GM19463 (cell line): ENCODE results near the gene PGAM5.
"Not testable (repeated sequence)": the region's sequence is repeated elsewhere in the genome, so short reads cannot be mapped to it uniquely, and the experiment has no call there.

ENCODE experiments used
- ATAC-seq: cut with Tn5 transposase; IDR thresholded peaks from one replicate; pipeline ENCODE4 v1.9.1; 2021; ENCODE audit warnings: mild to moderate bottlenecking, moderate library complexity; ENCODE audit not compliant: unreplicated experiment

The PGAM5 gene

GRCh38 chr12:132741620-132742019 lies 31.0 kb downstream of the PGAM5 start:
- no peak for ATAC-seq

DNA sequence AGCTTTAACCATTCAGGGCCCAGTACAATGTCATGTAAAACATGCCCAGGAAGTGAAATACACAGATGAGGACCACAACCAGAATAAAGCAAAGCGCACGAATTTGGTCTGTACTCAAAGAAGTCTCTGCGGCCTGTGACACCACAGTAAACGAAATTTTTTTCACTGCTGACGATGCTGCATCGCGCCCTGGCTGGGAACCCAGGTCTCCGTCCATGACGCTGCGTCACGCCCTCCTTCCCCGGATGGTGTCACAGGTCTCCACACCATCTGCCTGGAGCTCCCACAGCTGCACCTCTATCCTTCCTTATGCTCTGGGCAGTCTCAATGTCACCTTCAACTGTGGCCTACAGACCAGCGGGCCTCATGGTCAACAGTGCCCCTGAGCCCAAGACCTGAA lies 33.2 kb downstream of the PGAM5 start:
- ATAC-seq = no peak

GRCh38 chr12:132746613-132747012 lies 36.0 kb downstream of the PGAM5 start:
- ATAC-seq = no peak

DNA sequence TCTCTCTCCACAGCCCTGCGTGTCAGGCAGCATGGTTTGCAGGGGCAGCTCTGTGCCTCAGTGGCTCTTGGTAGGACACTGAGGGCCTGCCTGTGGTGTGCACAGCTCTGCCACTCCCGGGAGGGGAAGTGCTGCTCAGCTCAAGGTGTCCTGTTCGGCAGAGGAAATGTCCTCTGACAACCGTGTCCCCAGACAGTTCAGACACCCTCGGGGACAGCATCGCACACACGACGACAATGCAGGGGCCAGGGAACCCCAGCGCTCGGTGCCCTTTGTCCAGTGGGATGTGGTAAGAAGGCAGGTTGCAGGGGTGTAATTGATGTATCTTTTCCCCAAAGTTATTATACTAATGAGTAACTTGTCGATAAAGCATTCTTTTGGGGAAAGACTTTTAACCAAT lies 36.8 kb downstream of the PGAM5 start:
- ATAC-seq = no peak

GRCh38 chr12:132747896-132748295 lies 37.3 kb downstream of the PGAM5 start:
- no peak for ATAC-seq

- no peak for ATAC-seq
Observed at GRCh38 chr12:132748319-132748718, 37.7 kb downstream of the PGAM5 start.

GRCh38 chr12:132753670-132754069 lies 43.0 kb downstream of the PGAM5 start:
- ATAC-seq = not testable (repeated sequence)

DNA sequence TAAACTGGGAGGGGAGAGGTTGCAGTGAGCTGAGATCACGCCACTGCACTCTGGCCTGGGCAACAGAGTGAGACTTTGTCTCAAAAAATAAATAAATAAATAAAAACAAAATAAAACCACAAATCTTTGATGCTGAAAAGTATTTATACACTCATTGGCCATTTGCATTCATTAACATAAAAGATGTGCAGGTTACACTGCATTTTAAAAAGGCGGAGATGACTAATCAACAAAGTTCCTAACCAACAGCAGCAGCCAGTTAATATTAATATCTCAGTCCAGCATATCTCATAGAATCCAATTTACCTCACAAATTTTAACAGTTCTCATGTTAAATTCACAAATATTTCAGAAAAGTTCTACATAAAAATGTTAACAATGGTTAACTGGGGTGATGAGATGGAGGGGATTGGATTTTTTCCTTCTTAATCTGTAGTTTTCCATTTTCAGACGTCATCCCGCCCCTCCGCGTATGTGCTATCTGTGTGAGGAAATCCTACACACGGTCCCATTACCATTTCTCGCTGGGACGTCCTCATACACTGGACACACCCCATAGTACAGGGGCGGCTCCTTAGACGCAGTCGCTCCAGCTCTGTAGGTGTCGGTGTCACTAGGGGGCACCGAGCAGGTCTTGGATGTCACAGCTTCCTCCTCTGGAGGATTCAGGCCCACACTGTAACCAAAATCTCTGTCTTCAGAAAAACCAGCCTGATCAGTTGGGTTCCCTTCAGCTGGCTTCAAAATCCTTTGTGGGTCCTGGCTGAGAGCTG lies 43.7 kb downstream of the PGAM5 start:
- no peak for ATAC-seq

DNA sequence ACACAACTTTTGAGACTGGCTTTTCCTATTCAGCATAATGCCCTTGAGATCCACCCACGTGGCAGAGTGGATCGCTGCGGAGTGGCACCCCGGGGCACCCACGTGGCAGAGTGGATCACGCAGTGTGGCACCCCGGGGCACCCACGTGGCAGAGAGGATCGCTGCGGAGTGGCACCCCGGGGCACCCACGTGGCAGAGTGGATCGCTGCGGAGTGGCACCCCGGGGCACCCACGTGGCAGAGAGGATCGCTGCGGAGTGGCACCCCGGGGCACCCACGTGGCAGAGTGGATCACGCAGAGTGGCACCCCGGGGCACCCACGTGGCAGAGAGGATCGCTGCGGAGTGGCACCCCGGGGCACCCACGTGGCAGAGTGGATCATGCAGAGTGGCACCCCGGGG lies 48.2 kb downstream of the PGAM5 start:
- ATAC-seq = not testable (repeated sequence)

DNA sequence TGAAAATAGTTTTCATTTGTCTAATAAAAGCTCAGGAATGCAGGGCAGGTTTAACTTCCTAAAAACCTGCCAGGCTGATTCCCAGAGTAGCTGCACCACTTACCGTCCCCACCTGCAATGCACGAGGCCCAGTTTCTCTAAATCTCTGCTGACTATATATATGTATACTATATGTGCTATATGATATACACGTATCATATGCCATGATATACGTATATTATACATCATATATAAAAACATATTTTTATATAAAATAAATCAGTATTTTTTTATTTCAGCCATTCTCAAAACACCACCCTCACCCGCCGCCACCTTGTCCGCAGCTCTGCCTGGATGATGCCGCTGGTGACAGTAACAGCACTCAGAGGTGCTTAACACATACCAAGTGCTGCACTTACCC lies 48.7 kb downstream of the PGAM5 start:
- no peak for ATAC-seq

GRCh38 chr12:132761032-132761920 lies 50.6 kb downstream of the PGAM5 start, which contains the start of gene ANKLE2:
TSS of gene ANKLE2 (minus strand) at chr12:132761832. CDS start at chr12:132761798, 34 bp downstream.
- peak; percentile 35 for ATAC-seq

- ATAC-seq = peak; percentile 84
Observed at GRCh38 chr12:132761921-132762583, 51.4 kb downstream of the PGAM5 start.

DNA sequence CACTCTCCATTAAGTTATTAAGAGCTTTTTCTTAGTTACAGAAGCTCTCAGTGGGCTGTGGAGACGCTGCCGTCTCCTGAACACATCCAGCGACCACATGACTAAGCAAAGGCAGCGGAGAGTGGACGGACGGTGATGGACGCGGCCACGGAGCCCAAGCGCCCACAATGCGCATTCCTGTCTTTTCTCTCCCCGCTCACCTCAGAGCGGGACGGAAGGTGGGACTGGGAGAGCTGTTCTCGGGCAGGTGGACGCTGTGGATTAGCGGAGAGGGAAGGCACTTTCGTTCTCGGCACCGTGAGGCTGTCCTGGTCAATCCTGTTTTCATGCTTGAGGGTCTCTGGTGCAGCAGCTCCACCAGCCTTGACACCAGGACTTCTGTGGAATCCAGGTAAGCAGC lies 53.6 kb downstream of the PGAM5 start:
- ATAC-seq = no peak

GRCh38 chr12:132765361-132765760 lies 54.7 kb downstream of the PGAM5 start:
- no peak for ATAC-seq

GRCh38 chr12:132766380-132767085 lies 55.9 kb downstream of the PGAM5 start:
- ATAC-seq = no peak

- ATAC-seq = peak; percentile 56
Observed at GRCh38 chr12:132771126-132771838, 60.6 kb downstream of the PGAM5 start.
